NCI-H128 (cell line): ENCODE data around the gene RASAL2.
"Not testable (repeated sequence)": the region's sequence is repeated elsewhere in the genome, so short reads cannot be mapped to it uniquely, and the experiment has no call there.

Experiments
- DNase-seq: peaks from one replicate; lab custom pipeline; 2025; ENCODE audit not compliant: unreplicated experiment; lab: John Stamatoyannopoulos, UW

RASAL2 gene

GRCh38 chr1:178223289-178223688, 129.4 kb downstream of the RASAL2 start:
- DNase-seq = no peak

- DNase-seq = no peak
These were observed 130.5 kb downstream of the RASAL2 start for GRCh38 chr1:178224358-178224757.

- no peak for DNase-seq
These were observed 137.0 kb downstream of the RASAL2 start for GRCh38 chr1:178230881-178231409.

- no peak for DNase-seq
These were observed 138.2 kb downstream of the RASAL2 start for GRCh38 chr1:178232108-178232507.

GRCh38 chr1:178232949-178233348, 139.0 kb downstream of the RASAL2 start:
- DNase-seq = no peak

GRCh38 chr1:178237121-178237520, 143.2 kb downstream of the RASAL2 start:
- no peak for DNase-seq

- DNase-seq = no peak
These were observed 145.0 kb downstream of the RASAL2 start for GRCh38 chr1:178238722-178239510.

GRCh38 chr1:178241057-178241456, 147.2 kb downstream of the RASAL2 start:
- no peak for DNase-seq

GRCh38 chr1:178241837-178242236, 147.9 kb downstream of the RASAL2 start:
- DNase-seq = no peak

- no peak for DNase-seq
These were observed 149.2 kb downstream of the RASAL2 start for GRCh38 chr1:178243119-178243518.

- DNase-seq = no peak
These were observed 150.0 kb downstream of the RASAL2 start for GRCh38 chr1:178243890-178244289.

GRCh38 chr1:178248284-178248683, 154.4 kb downstream of the RASAL2 start:
- DNase-seq = not testable (repeated sequence)

- not testable (repeated sequence) for DNase-seq
These were observed 159.7 kb downstream of the RASAL2 start for GRCh38 chr1:178253581-178253980.

GRCh38 chr1:178254433-178254832, 160.5 kb downstream of the RASAL2 start:
- no peak for DNase-seq

- DNase-seq = no peak
These were observed 164.6 kb downstream of the RASAL2 start for GRCh38 chr1:178258536-178258935.

- DNase-seq = no peak
These were observed 168.2 kb downstream of the RASAL2 start for GRCh38 chr1:178262120-178262500.

- no peak for DNase-seq
These were observed 169.4 kb downstream of the RASAL2 start for GRCh38 chr1:178263341-178263740.

GRCh38 chr1:178266113-178266512, 172.2 kb downstream of the RASAL2 start:
- no peak for DNase-seq

GRCh38 chr1:178266619-178267066, 172.7 kb downstream of the RASAL2 start:
- DNase-seq = no peak

- DNase-seq = no peak
These were observed 173.8 kb downstream of the RASAL2 start for GRCh38 chr1:178267646-178268094.

GRCh38 chr1:178271471-178271870, 177.6 kb downstream of the RASAL2 start:
- DNase-seq = no peak

- no peak for DNase-seq
These were observed 180.0 kb downstream of the RASAL2 start for GRCh38 chr1:178273707-178274410.
